Smooth muscle cell (in vitro differentiated cells): ENCODE data around the gene PLCD1. TPM values are rescaled to one million over a fixed set of nuclear protein-coding genes. Genes with fewer than 3 reads are reported as not detected.

Source experiments
- DNase-seq: peaks from one replicate; lab custom pipeline; 2025; ENCODE audit not compliant: unreplicated experiment; lab: John Stamatoyannopoulos, UW
- H2AFZ ChIP-seq: fragments of 200-600 bp; sonication (generic); 2 replicates; pipeline ENCODE4 v1.6.0; 2016; ENCODE audit warnings: antibody characterized with exemption, low read depth, mild to moderate bottlenecking
- H3F3A ChIP-seq: fragments of 200-600 bp; sonication (generic); 2 replicates; pipeline ENCODE4 v1.6.0; 2017; ENCODE audit warnings: antibody characterized with exemption, low read depth
- H3K27ac ChIP-seq: fragments of 200-600 bp; sonication (generic); 2 replicates; pipeline ENCODE4 v1.5.1; 2016; ENCODE audit warnings: low read depth, mild to moderate bottlenecking
- H3K27me3 ChIP-seq: fragments of 200-600 bp; sonication (generic); 2 replicates; pipeline ENCODE4 v1.6.1; 2016; ENCODE audit warnings: low read depth, mild to moderate bottlenecking
- H3K36me3 ChIP-seq: fragments of 200-600 bp; sonication (generic); 2 replicates; pipeline ENCODE4 v1.5.1; 2016; ENCODE audit warnings: low read depth
- H3K4me1 ChIP-seq: fragments of 200-600 bp; sonication (generic); 2 replicates; pipeline ENCODE4 v1.5.1; 2016; ENCODE audit warnings: low read depth
- H3K4me2 ChIP-seq: fragments of 200-600 bp; sonication (generic); 2 replicates; pipeline ENCODE4 v1.6.0; 2016; ENCODE audit warnings: mild to moderate bottlenecking
- H3K4me3 ChIP-seq: fragments of 200-600 bp; sonication (generic); 2 replicates; pipeline ENCODE4 v1.5.1; 2016; ENCODE audit warnings: mild to moderate bottlenecking
- H3K79me2 ChIP-seq: fragments of 200-600 bp; sonication (generic); 2 replicates; pipeline ENCODE4 v1.6.0; 2016; ENCODE audit warnings: low read depth, mild to moderate bottlenecking
- H3K9ac ChIP-seq: fragments of 200-600 bp; sonication (generic); 2 replicates; pipeline ENCODE4 v1.6.0; 2016; ENCODE audit warnings: low read depth
- H3K9me3 ChIP-seq: fragments of 200-600 bp; sonication (generic); replicated peaks from 2 replicates; pipeline ENCODE4 v1.5.1; 2016; ENCODE audit warnings: low read depth
- H4K20me1 ChIP-seq: fragments of 200-600 bp; sonication (generic); 2 replicates; pipeline ENCODE4 v1.6.0; 2016; ENCODE audit warnings: low read depth
- CTCF ChIP-seq: fragments of 200-600 bp; sonication (generic); IDR thresholded peaks from 2 replicates; pipeline ENCODE4 v1.5.1; 2017; ENCODE audit warnings: borderline replicate concordance, mild to moderate bottlenecking, antibody characterized with exemption; ENCODE audit not compliant: insufficient read depth, poor library complexity, severe bottlenecking
- WGBS: methylation state at CpG from one replicate; pipeline ENCODE4 v1.1.7; 2016; ENCODE audit warnings: low lambda C conversion rate; 5-methylcytosine and 5-hydroxymethylcytosine counted together
- polyA plus RNA-seq: library from polyadenylated mRNA; unstranded; fragments of >200 nt; fragmentation: Nextera tagmentation; extraction: Ambion mirVana; gene quantifications from 2 replicates; pipeline ENCODE4 v1.2.1, GENCODE V29; 2016
- total RNA-seq: library from RNA; depleted of rRNA; stranded (reverse); fragments of >200 nt; gene quantifications from 2 replicates; pipeline ENCODE4 v1.2.3, GENCODE V29; 2014

PLCD1 gene
- total and polyA plus RNA-seq, 2 experiments from 2014 or later, result 21.3 to 33.3 TPM

GRCh38 chr3:38000242-38000916 is 29.1 kb downstream of the PLCD1 start:
- Histone ChIP-seq H3K4me3 (no peak overlapping the region), H3K27me3 (no peaks in the 10 kb centered on the region), H3K79me2 (no peaks in the 10 kb centered on the region), H3K36me3 (no peaks in the 10 kb centered on the region), H3K9ac (no peak overlapping the region), H3K9me3 (no peaks in the 10 kb centered on the region), H3K4me1 (no peaks in the 10 kb centered on the region), H4K20me1 (no peaks in the 10 kb centered on the region), H3K4me2 (no peak overlapping the region), H3F3A (peaks cover 3% of the 10 kb centered on the region), H3K27ac (no peak overlapping the region), H2AFZ (no peak overlapping the region)
- WGBS, result 97% methylated on average over 6 of the region's 6 CpGs
- no peak for DNase-seq
- TF ChIP-seq CTCF, result no peak

GRCh38 chr3:37999836-38000235 is 29.6 kb downstream of the PLCD1 start:
- Histone ChIP-seq H4K20me1 (no peaks in the 10 kb centered on the region), H3K79me2 (no peaks in the 10 kb centered on the region), H3K9ac (no peak overlapping the region), H3K9me3 (no peaks in the 10 kb centered on the region), H3K4me3 (no peak overlapping the region), H3K4me2 (no peak overlapping the region), H3K27me3 (no peaks in the 10 kb centered on the region), H3F3A (peaks cover 3% of the 10 kb centered on the region), H3K27ac (no peak overlapping the region), H2AFZ (no peak overlapping the region), H3K36me3 (no peaks in the 10 kb centered on the region), H3K4me1 (no peaks in the 10 kb centered on the region)
- 92% methylated on average over 6 of the region's 6 CpGs for WGBS
- TF ChIP-seq CTCF, result no peak
- no peak for DNase-seq

GRCh38 chr3:37997791-37998370 is 31.6 kb downstream of the PLCD1 start:
- H3K36me3 ChIP-seq, result no peaks in the 10 kb centered on the region
- peaks cover 4% of the 10 kb centered on the region for H3K4me1 ChIP-seq
- H3K4me3 ChIP-seq, result no peak overlapping the region
- H3K27me3 ChIP-seq, result no peaks in the 10 kb centered on the region
- H2AFZ ChIP-seq, result no peak overlapping the region
- no peak overlapping the region for H3K9ac ChIP-seq
- H3K9me3 ChIP-seq, result no peaks in the 10 kb centered on the region
- DNase-seq, result no peak
- no peak for TF ChIP-seq CTCF
- H4K20me1 ChIP-seq, result no peaks in the 10 kb centered on the region
- H3K79me2 ChIP-seq, result no peaks in the 10 kb centered on the region
- H3F3A ChIP-seq, result peaks cover 6% of the 10 kb centered on the region
- no peak overlapping the region for H3K27ac ChIP-seq
- H3K4me2 ChIP-seq, result peak overlapping the region; percentile 91
- WGBS, result 88% methylated on average over 6 of the region's 6 CpGs

GRCh38 chr3:37997342-37997741 is 32.1 kb downstream of the PLCD1 start:
- peaks cover 6% of the 10 kb centered on the region for H3F3A ChIP-seq
- no peak for TF ChIP-seq CTCF
- H3K9ac ChIP-seq, result no peak overlapping the region
- H3K9me3 ChIP-seq, result no peaks in the 10 kb centered on the region
- H3K27ac ChIP-seq, result no peak overlapping the region
- no peaks in the 10 kb centered on the region for H3K27me3 ChIP-seq
- no peaks in the 10 kb centered on the region for H3K36me3 ChIP-seq
- H2AFZ ChIP-seq, result no peak overlapping the region
- no peak overlapping the region for H3K4me2 ChIP-seq
- no peak overlapping the region for H3K4me3 ChIP-seq
- H4K20me1 ChIP-seq, result no peaks in the 10 kb centered on the region
- no peak for DNase-seq
- H3K79me2 ChIP-seq, result no peaks in the 10 kb centered on the region
- WGBS, result 96% methylated on average over 10 of the region's 10 CpGs
- peaks cover 4% of the 10 kb centered on the region for H3K4me1 ChIP-seq
